ENCODE results near the gene SMPD3. TPM values are rescaled to one million over a fixed set of nuclear protein-coding genes. Genes with fewer than 3 reads are reported as not detected.

Gene SMPD3
- total RNA-seq, 2 experiments from 2014 or later: 0.89 to 1.1 TPM

- H3K27me3 Mint-ChIP-seq: no peaks in the 10 kb centered on the region
- no peak for ATAC-seq (ENCODE audit: poor library complexity)
- ChIA-PET POLR2A (interaction anchor here (2.5 to 3.0 kb wide), 2 partner anchors 22 to 115 kb away, joined by 15 to 21 read pairs; no protein-coding TSS in a partner anchor), CTCF (interaction anchor here (1.1 to 8.9 kb wide), 6 partner anchors 11 to 125 kb away, joined by 3 to 77 read pairs (median 7); partner anchors contain the start of gene SMPD3)
- peaks cover 14% of the 10 kb centered on the region for H3K4me1 Mint-ChIP-seq (ENCODE audit: low read depth)
- Histone ChIP-seq H3K4me1 (ENCODE audit: insufficient read depth, low read length) (peaks cover 26% of the 10 kb centered on the region), H3K4me3 (ENCODE audit: low read length) (no peak overlapping the region), H3K9me3 (ENCODE audit: control insufficient read depth in 1 of 2, insufficient read depth in 1 of 2, low read length in 2 of 2) (no peaks in the 10 kb centered on the region), H3K36me3 (ENCODE audit: insufficient read depth, low read length) (no peaks in the 10 kb centered on the region), H3K27me3 (ENCODE audit: control insufficient read depth in 1 of 2, insufficient read depth in 2 of 2, low read length in 2 of 2) (no peaks in the 10 kb centered on the region), H3K27ac (ENCODE audit: low read depth in 1 of 2, low read length in 2 of 2) (no peak overlapping the region)
- no peak overlapping the region for H3K4me3 Mint-ChIP-seq
- TF ChIP-seq CTCF (IDR thresholded peaks at IDR 0.05): no peak
- no peak for DNase-seq
- intact Hi-C loops (cut with DNase I, micrococcal nuclease): loop anchor here (1.0 to 5.0 kb wide), 3 partner anchors 51 to 114 kb away; partner anchors contain the start of gene SMPD3 (in 2 of the 2)
- H3K27ac Mint-ChIP-seq: no peak overlapping the region
- H3K9me3 Mint-ChIP-seq: no peaks in the 10 kb centered on the region
- no peaks in the 10 kb centered on the region for H3K36me3 Mint-ChIP-seq (ENCODE audit: low read depth)
Observed at GRCh38 chr16:68395815-68396214, 52.5 kb downstream of the SMPD3 start.

GRCh38 chr16:68395167-68395786 is 53.0 kb downstream of the SMPD3 start:
- H3K4me3 ChIP-seq (ENCODE audit: low read length): no peak overlapping the region
- H3K27me3 ChIP-seq (ENCODE audit: control insufficient read depth in 1 of 2, insufficient read depth in 2 of 2, low read length in 2 of 2): no peaks in the 10 kb centered on the region
- no peaks in the 10 kb centered on the region for H3K36me3 ChIP-seq (ENCODE audit: insufficient read depth, low read length)
- peaks cover 21% of the 10 kb centered on the region for H3K4me1 ChIP-seq (ENCODE audit: insufficient read depth, low read length)
- no peaks in the 10 kb centered on the region for H3K9me3 ChIP-seq (ENCODE audit: control insufficient read depth in 1 of 2, insufficient read depth in 1 of 2, low read length in 2 of 2)
- ChIA-PET POLR2A (interaction anchor here (0.6 to 3.0 kb wide), 3 partner anchors 22 to 686 kb away, joined by 3 to 21 read pairs (median 15); no protein-coding TSS in a partner anchor), CTCF (interaction anchor here (0.7 to 8.9 kb wide), 3 partner anchors 24 to 125 kb away, joined by 4 to 77 read pairs (median 21); no protein-coding TSS in a partner anchor)
- Mint-ChIP-seq H3K27ac (no peak overlapping the region), H3K36me3 (ENCODE audit: low read depth) (no peaks in the 10 kb centered on the region), H3K4me3 (no peak overlapping the region), H3K4me1 (ENCODE audit: low read depth) (peaks cover 8% of the 10 kb centered on the region), H3K27me3 (no peaks in the 10 kb centered on the region), H3K9me3 (no peaks in the 10 kb centered on the region)
- ATAC-seq (ENCODE audit: poor library complexity) (no peak), DNase-seq (no peak)
- H3K27ac ChIP-seq (ENCODE audit: low read depth in 1 of 2, low read length in 2 of 2): no peak overlapping the region
- no peak for TF ChIP-seq CTCF (IDR thresholded peaks at IDR 0.05)
- intact Hi-C loops (cut with DNase I, micrococcal nuclease): loop anchor here in 1 of 2 experiments (5.0 kb wide), 1 partner anchor 52 kb away; the partner anchor contains the start of gene SMPD3

GRCh38 chr16:68393333-68393732 is 55.0 kb downstream of the SMPD3 start:
- ATAC-seq (ENCODE audit: poor library complexity) (no peak), DNase-seq (no peak)
- no peak for TF ChIP-seq CTCF (IDR thresholded peaks at IDR 0.05)
- Mint-ChIP-seq H3K27ac (no peak overlapping the region), H3K4me1 (ENCODE audit: low read depth) (peaks cover 7% of the 10 kb centered on the region), H3K4me3 (no peak overlapping the region), H3K36me3 (ENCODE audit: low read depth) (no peaks in the 10 kb centered on the region), H3K27me3 (no peaks in the 10 kb centered on the region), H3K9me3 (no peaks in the 10 kb centered on the region)
- Histone ChIP-seq H3K9me3 (ENCODE audit: control insufficient read depth in 1 of 2, insufficient read depth in 1 of 2, low read length in 2 of 2) (no peaks in the 10 kb centered on the region), H3K27me3 (ENCODE audit: control insufficient read depth in 1 of 2, insufficient read depth in 2 of 2, low read length in 2 of 2) (no peaks in the 10 kb centered on the region), H3K27ac (ENCODE audit: low read depth in 1 of 2, low read length in 2 of 2) (no peak overlapping the region), H3K4me3 (ENCODE audit: low read length) (no peak overlapping the region), H3K4me1 (ENCODE audit: insufficient read depth, low read length) (peaks cover 13% of the 10 kb centered on the region), H3K36me3 (ENCODE audit: insufficient read depth, low read length) (no peaks in the 10 kb centered on the region)
- CTCF ChIA-PET: interaction anchor here (8.9 kb wide), 1 partner anchor 117 kb away, joined by 77 read pairs; no protein-coding TSS in a partner anchor
- POLR2A ChIA-PET: interaction anchor here (1.4 kb wide), 1 partner anchor 117 kb away, joined by 4 read pairs; no protein-coding TSS in a partner anchor
- intact Hi-C loops (cut with DNase I, micrococcal nuclease): no loop called here
